HG03457 (cell line): ENCODE data around the gene SLC41A3.
"Not testable (repeated sequence)": the region's sequence is repeated elsewhere in the genome, so short reads cannot be mapped to it uniquely, and the experiment has no call there.

Experiments used
- ATAC-seq: cut with Tn5 transposase; IDR thresholded peaks from one replicate; pipeline ENCODE4 v1.9.1; 2021; ENCODE audit warnings: moderate number of reproducible peaks; ENCODE audit not compliant: unreplicated experiment

SLC41A3 gene

DNA sequence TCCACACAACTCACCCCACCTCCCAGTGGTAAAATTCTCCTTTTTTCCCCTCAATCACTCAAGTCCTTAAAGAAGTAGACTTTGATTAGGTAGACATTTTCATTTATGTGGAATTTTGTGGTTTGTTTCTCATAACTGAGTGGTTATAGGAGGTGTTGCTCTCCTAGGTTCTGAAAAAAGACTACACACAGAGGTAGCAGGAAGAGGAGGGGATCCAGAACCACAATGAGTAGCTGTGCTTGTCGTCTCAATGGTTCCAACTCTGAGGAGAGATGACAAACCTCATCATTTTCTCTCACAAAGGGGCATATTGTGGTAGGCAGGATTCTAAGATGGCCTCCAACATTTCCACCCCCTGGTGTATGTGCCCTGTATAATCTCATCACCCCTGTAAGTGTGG lies 120.1 kb downstream of the SLC41A3 start:
- ATAC-seq: not testable (repeated sequence)

DNA sequence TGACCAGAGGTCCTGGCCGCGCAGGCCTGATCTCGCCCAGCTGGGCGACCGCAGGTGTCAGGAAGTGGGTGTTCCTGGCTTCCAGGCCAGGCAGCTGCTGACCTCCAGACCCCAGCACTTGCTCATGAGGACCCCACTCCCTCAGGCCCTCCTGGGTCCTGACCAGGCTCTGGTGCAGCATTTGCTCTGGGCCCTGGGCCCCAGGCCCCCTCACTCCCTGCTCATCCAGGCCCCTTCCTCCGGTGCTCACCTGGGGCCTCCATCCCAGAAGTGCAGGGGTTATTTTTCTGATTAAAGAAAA lies 122.7 kb downstream of the SLC41A3 start:
- no peak for ATAC-seq

DNA sequence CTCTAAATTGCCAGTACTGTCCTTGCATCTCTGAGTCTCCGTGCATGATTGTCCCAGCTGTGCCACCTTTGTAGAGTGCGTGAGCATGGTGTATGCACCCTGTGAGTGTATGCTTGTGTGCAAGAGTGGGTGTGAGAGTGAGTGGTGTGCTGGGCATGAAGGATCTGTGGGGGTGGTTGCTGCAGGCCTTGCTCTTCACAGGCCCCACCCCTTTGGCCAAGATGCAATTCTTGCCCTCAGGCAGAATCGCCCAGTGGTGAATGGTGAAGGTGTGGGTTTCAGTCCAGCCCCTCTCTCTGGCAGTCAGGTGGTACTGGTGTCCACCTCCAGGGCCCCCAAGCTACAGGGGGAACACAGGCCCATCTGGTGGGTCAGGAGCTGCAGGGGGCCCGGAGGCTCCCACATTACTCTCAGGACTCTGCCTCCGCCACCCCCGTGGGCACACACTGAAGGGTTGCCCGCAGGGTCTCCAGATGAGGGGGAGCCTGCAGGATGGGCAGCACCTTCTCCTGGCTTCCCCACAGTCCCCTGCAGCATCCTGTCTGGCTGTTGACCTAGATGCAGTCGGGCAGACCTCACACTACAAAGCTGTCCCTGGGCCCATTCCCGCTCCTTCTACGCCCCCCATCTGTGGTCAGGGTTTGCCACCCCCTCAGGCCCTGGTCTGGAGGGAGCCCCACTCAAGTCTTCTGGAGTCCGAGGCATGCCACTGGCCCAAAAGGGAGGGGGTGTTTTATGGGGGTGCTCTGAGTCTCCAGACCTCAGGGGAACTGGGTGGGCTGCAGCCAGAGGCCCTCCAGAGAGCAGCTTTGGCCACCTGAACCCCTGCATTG lies 123.3 kb downstream of the SLC41A3 start:
- ATAC-seq: no peak

DNA sequence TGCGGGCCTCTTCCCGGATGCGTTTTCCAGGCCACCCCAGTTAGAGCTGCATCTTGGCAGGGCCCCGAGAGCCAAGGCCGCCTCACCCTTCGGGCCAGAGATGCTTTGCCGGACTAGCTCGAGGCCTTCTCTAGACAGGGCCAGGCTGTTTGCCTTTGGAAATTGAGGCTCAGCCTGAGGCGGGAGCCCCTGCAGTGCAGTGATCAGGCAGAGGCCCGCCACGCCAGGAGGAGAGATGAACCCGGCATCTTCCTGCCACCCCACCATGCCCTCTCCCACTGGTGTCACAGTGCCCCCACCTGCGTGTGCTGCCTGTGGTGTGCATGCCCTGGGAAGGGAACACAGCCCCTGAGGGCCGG lies 123.9 kb downstream of the SLC41A3 start:
- ATAC-seq: no peak

DNA sequence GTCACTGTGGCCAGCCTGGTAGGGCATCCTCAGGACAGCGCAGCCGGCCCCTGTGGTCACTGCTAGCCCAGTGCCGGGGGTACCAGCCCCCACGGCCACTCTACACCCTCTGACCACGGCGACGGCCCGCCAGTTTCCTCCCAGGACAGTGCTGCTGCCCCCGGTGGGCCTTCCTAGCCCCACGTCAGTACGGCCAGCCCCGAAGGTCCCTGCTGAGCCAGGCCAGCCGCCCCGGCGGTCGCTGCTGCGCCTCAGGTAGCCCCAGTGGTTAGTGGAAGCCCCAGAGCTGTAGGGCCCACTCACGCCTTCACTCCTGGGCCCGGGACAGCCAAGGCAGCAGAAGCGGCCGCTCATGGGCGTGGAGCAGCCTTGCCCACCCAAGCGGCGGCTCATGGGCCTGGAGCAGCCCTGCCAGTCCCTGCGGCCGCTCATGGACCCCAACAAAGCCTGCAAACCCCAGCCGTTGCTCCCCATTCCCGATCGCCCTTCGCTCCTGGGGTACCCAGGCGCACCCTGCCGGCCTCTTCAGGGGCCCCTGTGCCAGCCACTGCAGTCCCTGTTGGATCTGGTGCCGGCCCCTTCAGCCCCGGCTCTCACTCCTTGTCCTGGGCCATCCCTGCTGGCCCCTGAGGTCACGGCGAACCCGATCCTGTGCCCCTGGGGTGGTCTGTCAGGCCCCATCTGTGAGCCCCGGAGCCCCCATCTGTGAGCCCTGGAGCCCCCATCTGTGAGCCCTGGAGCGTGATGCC lies 124.4 kb downstream of the SLC41A3 start:
- no peak for ATAC-seq

DNA sequence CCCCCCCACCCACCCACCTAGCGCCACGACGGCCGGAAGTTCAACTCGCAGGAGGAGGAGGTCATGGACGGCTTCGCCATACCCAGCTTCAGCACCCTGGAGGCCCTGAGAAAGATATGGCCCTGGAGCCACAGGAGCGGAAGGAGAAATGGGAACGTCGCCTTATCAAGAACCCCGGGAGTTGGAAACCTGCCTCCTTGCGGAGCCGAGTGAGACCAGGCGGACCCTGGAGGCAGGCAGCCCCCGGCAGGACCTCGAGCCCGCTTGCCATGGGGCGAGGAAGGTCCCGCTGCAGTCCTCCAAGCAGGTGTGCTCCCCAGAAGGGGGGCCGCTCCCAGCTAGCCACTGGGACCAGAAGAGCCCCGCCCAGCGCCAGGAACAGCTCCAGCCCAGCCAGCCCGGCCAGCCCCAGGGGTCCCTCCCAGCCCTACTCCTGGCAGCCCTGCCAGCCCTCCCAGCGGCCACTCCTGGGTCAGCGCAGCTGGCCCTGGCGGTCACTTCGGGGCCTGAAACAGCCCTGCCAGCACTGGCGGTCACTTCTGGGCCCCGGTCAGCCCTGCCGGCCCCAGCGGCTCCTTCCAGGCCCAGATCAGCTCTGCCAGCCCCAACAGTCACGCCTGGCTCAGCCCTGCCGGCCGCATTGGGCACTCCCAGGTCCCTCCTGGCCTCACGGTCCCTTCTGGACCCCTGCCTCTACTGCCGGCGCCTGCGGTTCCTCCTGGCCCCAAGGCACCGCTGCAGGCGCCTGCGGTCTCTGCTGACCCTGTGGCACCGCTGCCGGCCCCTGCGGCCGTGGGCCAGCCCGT lies 125.2 kb downstream of the SLC41A3 start:
- ATAC-seq: no peak

DNA sequence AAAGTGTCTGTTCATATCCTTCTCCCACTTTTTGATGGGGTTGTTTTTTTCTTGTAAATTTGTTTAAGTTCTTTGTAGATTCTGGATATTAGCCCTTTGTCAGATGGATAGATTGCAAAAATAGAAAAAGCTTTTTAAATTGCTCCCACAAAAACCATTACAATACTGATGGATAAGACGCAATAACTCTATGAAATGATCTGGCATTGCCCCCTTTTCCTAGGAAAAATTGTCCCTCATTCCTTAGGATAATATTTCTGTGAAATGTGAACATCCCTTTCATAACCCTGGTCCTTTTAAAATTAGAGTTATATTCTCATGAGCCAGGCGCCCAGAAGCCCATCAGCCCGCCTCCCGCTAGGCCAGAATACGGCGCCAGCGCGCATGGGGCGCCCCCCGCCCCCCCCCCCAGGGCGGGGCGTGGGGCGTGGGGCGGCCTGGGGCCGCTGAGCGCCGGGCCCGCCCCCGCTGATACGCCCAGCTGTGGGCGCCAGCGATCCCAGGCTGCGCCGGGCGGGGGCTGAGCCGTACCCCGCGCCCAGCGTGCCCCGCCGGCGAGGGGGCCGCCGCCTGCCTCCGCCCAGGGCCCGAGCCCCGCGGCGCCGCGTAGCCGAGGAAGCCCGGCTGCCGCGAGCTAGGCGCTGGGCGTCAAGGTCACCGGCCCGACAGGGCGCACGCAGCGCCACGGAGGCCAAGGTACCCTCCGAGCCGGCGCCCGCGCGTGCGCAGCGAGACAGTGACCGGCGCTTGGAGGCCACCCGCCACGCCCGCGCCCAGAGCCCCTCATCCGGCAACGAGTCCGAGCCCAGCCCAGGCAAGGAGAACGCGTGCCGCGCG lies 126.0 kb downstream of the SLC41A3 start:
- ATAC-seq: no peak

DNA sequence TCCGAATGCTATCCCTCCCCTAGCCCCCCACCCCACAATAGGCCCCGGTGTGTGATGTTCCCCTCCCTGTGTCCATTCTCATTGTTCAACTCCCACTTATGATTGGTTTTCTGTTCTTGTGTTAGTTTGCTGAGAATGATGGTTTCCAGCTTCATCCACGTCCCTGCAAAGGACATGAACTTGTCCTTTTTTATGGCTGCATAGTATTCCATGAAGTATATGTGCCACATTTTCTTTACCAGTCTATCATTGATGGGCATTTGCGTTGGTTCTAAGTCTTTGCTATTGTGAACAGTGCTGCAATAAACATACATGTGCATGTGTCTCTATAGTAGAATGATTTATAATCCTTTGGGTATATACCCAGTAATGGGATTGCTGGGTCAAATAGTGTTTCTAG lies 126.9 kb downstream of the SLC41A3 start:
- ATAC-seq: not testable (repeated sequence)
